HG03457 (cell line): ENCODE results near the gene DDX1.

Experiments
- ATAC-seq: cut with Tn5 transposase; IDR thresholded peaks from one replicate; pipeline ENCODE4 v1.9.1; 2021; ENCODE audit warnings: moderate number of reproducible peaks; ENCODE audit not compliant: unreplicated experiment

DDX1 gene

GRCh38 chr2:15642815-15643500 is 51.3 kb downstream of the DDX1 start:
- ATAC-seq: no peak

DNA sequence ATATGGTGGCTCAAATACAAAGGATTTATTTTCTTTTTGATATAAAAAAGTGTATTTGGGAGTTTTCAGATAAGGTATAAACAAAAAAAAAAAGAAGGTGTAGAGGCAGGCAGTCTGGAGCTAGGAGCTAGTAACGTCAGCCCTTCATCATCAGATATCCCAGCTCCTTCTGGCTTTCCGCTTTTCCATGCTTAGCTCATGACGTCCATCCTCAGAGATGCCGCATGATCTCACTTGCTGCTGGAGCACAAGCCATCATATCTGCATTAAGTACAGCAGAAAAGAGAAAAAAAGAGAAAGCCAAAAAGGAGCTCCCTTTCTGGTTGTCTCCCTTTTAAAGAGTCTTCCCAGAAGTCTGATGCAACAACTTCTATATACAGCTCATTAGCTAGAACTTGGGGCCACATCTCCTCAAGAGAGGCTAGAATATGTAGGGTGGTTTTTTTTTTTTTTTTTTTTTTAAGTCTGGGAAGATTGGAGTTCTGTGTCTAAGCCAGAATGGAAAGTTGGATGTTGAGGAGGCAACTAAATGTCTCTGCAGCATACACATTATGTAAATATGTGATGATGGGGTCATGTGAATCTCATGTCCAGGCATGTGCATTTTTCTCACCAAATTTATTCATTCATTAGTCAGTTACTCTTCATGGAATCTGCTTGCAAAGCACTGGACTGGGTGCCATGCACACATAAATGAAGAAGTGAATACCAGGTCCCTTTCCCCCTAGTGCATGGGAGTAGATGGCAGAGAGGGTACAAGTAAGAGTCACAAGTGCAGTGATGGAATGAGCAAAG is 52.3 kb downstream of the DDX1 start:
- ATAC-seq: no peak

GRCh38 chr2:15645300-15645699 is 53.6 kb downstream of the DDX1 start:
- ATAC-seq: no peak

- ATAC-seq: no peak
These were observed 54.2 kb downstream of the DDX1 start for GRCh38 chr2:15645720-15646385.

GRCh38 chr2:15646661-15647060 is 55.0 kb downstream of the DDX1 start:
- no peak for ATAC-seq

DNA sequence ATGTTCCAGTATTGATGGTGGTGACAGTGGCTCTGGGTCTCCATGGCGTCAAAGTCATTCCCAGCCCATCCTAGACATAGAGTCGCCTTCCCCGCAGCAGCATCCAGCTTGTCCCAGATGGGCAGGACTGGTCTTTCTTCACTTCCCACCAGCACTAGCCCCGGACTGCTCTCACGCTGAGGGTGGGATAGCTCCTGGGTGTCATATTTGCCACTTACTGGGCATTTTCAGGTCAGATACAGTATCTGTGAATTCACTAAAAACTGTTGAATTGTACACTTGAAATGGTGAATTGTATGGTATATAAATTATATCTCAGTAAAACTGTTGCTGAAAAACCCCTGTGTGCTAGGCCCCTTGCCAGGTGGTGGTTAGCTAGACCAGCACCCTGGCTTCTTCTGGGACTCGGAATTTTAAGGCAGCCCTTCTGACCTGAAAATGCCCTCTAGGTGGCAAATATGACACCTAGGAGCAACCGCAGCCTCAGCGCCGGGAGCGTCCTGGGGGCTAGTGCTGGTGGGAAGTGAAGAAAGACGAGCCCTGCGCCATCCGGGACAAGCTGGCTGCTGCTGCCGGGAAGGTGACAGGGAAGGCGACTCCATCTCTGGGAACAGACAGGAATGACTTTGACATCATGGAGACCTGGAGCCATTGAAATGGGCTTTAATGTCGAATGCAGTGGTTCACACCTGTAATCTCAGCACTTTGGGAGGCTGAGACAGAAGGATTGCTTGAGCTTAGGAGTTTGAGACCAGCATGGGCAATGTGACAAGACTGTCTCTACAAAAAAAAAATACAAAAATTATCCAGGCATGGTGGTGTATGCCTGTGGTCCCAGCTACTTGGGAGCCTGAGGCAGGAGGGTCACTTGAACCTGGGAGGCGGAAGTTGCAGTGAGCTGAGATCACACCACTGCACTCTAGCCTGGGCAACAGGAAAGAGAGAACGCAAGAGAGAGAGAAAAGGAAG is 56.2 kb downstream of the DDX1 start:
- ATAC-seq: no peak

GRCh38 chr2:15648593-15649525 is 57.2 kb downstream of the DDX1 start:
- no peak for ATAC-seq

GRCh38 chr2:15649561-15650255 is 58.0 kb downstream of the DDX1 start:
- ATAC-seq: no peak

- ATAC-seq: no peak
These were observed 59.1 kb downstream of the DDX1 start for GRCh38 chr2:15650616-15651366.

GRCh38 chr2:15651367-15651727 is 59.7 kb downstream of the DDX1 start:
- ATAC-seq: no peak

DNA sequence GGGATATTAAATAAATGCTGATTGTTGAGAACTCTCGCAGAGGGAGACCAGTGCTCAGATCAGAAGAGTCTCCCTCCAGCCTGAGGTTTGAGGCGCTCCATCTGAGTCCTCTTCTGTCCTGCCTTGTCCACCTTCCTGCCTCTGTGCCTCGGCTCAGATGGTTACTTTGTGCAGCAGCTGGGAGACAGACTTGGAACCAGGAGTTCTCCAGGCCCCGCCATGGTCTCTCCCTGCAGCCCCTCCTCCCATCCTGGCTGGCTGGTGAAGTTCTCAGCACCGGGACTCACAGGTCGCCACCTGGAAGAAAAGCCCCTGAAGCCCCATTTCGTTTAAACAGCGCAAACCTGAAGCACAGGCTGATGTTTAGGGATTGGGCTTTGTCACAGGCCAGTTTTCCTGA is 60.6 kb downstream of the DDX1 start:
- ATAC-seq: no peak

- no peak for ATAC-seq
These were observed 61.1 kb downstream of the DDX1 start for GRCh38 chr2:15652801-15653200.

DNA sequence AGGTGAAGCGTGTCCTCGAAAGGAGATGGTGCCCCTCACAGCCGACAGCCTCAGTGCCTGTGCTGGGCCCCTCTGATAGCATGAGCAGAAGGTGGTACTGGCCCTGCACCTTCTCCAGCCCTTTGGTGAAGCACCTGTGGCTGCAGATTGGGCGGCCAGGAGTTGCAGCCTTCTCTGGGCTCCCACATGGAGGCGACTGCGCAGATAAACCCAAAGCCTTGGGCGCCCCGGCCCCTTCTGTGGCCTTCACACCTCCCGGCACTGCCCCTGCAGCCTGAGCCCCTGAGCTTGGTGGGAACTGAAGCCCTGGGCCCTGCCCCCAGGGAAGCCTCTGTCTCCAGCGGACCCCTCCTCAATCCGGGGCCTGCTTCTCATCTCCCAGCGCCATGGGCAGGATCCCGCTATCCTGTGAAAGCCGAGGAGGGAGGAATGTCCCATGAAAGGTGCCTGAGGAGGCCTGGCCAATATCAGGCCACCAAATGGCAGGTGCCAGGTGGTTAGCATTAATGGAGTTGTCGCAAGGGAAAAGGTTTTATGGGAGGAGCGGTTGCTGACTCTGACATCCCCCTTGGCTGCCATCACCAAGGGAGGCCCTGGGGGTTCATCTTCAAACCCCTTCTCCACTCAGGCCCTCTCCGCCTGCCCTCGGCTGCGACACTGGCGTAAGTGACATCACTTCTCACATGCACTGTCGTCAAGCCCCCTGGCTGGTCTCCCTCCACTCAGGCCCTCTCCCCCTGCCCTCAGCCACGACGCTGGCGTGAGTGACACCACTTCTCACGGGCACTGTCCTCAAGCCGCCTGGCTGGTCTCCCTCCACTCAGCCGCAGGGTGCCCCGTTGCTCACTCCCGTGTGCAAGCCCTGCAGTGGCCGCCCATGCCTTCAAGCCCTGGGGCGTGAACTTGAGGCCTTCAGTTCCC is 62.4 kb downstream of the DDX1 start:
- ATAC-seq: no peak

DNA sequence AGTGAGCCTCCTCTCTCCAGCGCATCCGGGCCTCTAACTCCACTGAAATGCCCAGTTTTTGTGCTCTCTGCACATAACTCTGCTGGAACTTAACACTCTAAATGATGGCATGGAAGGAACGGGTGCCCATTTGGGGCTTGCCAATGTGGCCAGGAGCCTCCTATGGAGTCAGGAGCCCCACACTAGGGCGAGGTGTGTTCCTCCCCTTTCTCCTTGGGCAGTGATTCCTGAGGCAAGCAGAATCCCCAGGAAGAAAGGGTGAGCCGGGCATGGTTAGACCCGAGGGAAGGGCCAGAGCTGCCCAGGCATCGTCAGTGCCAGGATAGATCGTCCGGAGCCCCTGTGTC is 63.0 kb downstream of the DDX1 start:
- ATAC-seq: no peak

- ATAC-seq: no peak
These were observed 63.6 kb downstream of the DDX1 start for GRCh38 chr2:15655123-15655887.

DNA sequence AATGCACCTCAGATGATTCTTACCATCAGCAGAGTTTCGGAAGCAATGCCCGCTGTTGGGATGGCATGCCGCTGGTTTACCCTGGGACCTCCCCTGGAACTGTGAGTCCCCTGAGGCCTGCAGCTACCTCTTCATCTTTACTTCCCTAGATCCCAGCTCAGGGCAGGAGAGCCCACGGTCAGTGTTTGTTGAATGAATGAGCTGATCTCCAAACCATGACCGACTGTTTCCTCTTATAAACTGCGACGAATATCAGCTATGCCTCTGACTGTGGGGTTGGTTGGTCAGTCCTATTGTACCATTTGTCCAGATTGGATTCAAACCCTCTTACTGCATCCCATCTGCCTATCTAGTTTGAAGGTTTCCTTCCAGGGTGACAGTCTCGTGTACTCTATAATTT is 64.4 kb downstream of the DDX1 start:
- no peak for ATAC-seq

DNA sequence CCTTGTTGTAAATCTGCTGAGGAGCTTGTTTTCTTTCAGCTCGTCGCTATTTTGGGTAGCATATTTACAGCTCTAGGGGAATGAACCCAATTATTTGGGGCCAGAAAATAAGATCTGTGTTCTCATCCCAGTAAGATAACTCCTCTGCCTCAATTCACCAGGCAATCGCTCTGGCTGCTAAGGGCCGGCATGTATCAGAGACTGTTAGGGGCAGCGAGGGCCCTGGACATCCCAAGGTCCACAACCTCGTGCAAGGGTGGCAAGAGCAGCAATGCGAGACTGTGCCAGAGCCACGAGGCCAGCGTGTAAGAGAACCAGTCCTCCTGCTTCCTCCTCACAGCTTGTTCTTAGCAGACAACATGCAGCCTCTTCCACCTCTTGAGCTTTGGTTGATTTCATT is 66.1 kb downstream of the DDX1 start:
- ATAC-seq: no peak
